H1 (cell line): Measurements from ENCODE around the gene ETDC. TPM values are rescaled to one million over a fixed set of nuclear protein-coding genes. Genes with fewer than 3 reads are reported as not detected.

Experiments used
- BCL11A ChIP-seq, 2 experiments: IDR thresholded peaks; one replicate each; pipeline ENCODE4 v1.6.1; 2011; ENCODE audit warnings: low read depth in 2 of 2, low read length in 2 of 2, mild to moderate bottlenecking in 2 of 2
- SIX5 ChIP-seq: IDR thresholded peaks from 2 replicates; pipeline ENCODE4 v1.6.1; 2011; ENCODE audit warnings: mild to moderate bottlenecking, low read depth, low read length
- SUZ12 ChIP-seq: fragments of 200-600 bp; sonication (generic); IDR thresholded peaks from 2 replicates; pipeline ENCODE4 v1.6.1; 2012; ENCODE audit warnings: mild to moderate bottlenecking, inconsistent platforms, low read length, moderate library complexity, mixed read lengths
- polyA plus RNA-seq, 7 experiments: library from polyadenylated mRNA; depleted of rRNA in 3 of 7; stranded (reverse) in 5 of 7; unstranded in 2 of 7; fragments of >200 nt in 5 of 7; fragments of 200-250 nt in 2 of 7; gene quantifications; 1 replicate in 5 of 7; 2 replicates in 1 of 7; 4 replicates in 1 of 7; pipeline versions ENCODE4 v1.2.1 to v1.2.3, GENCODE V29; 2011 to 2013; ENCODE audit warnings: missing spikeins in 2 of 7, mixed read lengths in 2 of 7
- total RNA-seq: library from RNA; stranded (reverse); fragmentation: NEBNext Ultra II Directional; extraction: Animal tissue kit (Norgen Biotek cat#: 25700); gene quantifications from 2 replicates; pipeline ENCODE4 v1.2.1, GENCODE V29; 2021

Gene ETDC
- total and polyA plus RNA-seq, 2 of the 8 experiments (the other 6 are each of a cell fraction or from before 2014, with no cell fraction given) = not detected

DNA sequence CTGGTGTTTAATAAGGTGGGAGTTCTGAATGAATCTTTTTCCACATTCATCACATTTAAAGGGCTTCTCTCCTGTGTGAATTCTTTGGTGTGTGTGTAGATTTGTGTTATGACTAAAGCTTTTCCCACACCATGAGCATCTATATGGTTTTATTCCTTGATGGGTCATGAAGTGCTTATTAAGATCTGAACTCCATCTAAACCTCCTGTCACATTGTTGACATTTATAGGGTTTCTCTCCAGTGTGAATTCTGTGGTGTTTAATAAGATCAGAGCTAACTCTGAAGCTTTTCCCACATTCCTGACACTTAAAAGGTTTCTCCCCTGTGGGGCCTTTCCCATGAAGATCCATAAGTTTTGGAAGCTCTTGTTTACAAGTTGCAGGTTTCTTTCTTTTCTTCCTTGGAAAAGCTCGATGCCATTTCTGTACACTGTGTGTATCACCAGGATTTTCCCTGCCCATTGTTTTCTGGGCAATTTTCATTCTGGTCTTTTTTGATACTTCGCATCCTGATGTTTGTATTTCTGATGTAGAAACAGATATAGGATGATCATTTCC is 21.9 kb upstream of the ETDC start (continued):
- no peak for TF ChIP-seq SUZ12
- no peak for TF ChIP-seq SIX5
- no peak for TF ChIP-seq BCL11A (IDR thresholded peaks at IDR 0.05; ENCODE audit: low read depth in 2 of 2, low read length in 2 of 2)
